HL-60 (cell line): Measurements from ENCODE around the gene WNT6.

Experiments used
- DNase-seq, 2 experiments: peaks; one replicate each; pipeline ENCODE4 v3.0.0-alpha.2; 2010 to 2020; ENCODE audit warnings: low read depth in 1 of 2, low spot score in 1 of 2
- H3K27ac ChIP-seq: fragments of 250-450 bp; sonication (Bioruptor Pico); replicated peaks from 2 replicates; pipeline ENCODE4 v1.5.1; 2020; ENCODE audit warnings: mild to moderate bottlenecking, moderate library complexity
- H3K27me3 ChIP-seq: fragments of 250-450 bp; sonication (Bioruptor Pico); 2 replicates; pipeline ENCODE4 v1.5.1; 2021; ENCODE audit warnings: mild to moderate bottlenecking, moderate library complexity; ENCODE audit not compliant: insufficient read depth, poor library complexity, severe bottlenecking
- H3K4me3 ChIP-seq: replicated peaks from 2 replicates; pipeline ENCODE4 v1.5.1; 2011; ENCODE audit warnings: mild to moderate bottlenecking, control low read depth, low read length; ENCODE audit not compliant: insufficient read depth
- GABPA ChIP-seq: IDR thresholded peaks from 2 replicates; pipeline ENCODE4 v1.6.1; 2012; ENCODE audit warnings: low read depth
- POLR2AphosphoS5 ChIP-seq: IDR thresholded peaks from 2 replicates; pipeline ENCODE4 v1.6.1; 2012; ENCODE audit warnings: low read depth
- SPI1 ChIP-seq: IDR thresholded peaks from 2 replicates; pipeline ENCODE4 v1.6.1; 2012; ENCODE audit warnings: low read depth, mild to moderate bottlenecking, borderline replicate concordance
- TF ChIP-seq, protein P1 (sequence below): IDR thresholded peaks from one replicate; pipeline ENCODE4 v1.5.1; 2011; ENCODE audit warnings: low read length, control low read depth, inconsistent platforms; ENCODE audit not compliant: insufficient read depth
- TF ChIP-seq, protein P2 (sequence below): IDR thresholded peaks from 2 replicates; pipeline ENCODE4 v1.6.1; 2012; ENCODE audit warnings: low read depth; ENCODE audit not compliant: insufficient replicate concordance

WNT6 gene

DNA sequence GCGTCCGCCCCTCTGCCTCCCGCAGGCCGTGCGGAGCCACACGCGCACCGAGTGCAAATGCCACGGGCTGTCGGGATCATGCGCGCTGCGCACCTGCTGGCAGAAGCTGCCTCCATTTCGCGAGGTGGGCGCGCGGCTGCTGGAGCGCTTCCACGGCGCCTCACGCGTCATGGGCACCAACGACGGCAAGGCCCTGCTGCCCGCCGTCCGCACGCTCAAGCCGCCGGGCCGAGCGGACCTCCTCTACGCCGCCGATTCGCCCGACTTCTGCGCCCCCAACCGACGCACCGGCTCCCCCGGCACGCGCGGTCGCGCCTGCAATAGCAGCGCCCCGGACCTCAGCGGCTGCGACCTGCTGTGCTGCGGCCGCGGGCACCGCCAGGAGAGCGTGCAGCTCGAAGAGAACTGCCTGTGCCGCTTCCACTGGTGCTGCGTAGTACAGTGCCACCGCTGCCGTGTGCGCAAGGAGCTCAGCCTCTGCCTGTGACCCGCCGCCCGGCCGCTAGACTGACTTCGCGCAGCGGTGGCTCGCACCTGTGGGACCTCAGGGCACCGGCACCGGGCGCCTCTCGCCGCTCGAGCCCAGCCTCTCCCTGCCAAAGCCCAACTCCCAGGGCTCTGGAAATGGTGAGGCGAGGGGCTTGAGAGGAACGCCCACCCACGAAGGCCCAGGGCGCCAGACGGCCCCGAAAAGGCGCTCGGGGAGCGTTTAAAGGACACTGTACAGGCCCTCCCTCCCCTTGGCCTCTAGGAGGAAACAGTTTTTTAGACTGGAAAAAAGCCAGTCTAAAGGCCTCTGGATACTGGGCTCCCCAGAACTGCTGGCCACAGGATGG lies 14.0 kb downstream of the WNT6 start:
- Histone ChIP-seq H3K4me3 (no peak overlapping the region), H3K27me3 (no peaks in the 10 kb centered on the region), H3K27ac (no peak overlapping the region)
- DNase-seq, result no peak
- TF ChIP-seq, protein P1, sequence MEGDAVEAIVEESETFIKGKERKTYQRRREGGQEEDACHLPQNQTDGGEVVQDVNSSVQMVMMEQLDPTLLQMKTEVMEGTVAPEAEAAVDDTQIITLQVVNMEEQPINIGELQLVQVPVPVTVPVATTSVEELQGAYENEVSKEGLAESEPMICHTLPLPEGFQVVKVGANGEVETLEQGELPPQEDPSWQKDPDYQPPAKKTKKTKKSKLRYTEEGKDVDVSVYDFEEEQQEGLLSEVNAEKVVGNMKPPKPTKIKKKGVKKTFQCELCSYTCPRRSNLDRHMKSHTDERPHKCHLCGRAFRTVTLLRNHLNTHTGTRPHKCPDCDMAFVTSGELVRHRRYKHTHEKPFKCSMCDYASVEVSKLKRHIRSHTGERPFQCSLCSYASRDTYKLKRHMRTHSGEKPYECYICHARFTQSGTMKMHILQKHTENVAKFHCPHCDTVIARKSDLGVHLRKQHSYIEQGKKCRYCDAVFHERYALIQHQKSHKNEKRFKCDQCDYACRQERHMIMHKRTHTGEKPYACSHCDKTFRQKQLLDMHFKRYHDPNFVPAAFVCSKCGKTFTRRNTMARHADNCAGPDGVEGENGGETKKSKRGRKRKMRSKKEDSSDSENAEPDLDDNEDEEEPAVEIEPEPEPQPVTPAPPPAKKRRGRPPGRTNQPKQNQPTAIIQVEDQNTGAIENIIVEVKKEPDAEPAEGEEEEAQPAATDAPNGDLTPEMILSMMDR, result no peak
- TF ChIP-seq SPI1, result no peak
- TF ChIP-seq GABPA, result no peak
- TF ChIP-seq, protein P2, sequence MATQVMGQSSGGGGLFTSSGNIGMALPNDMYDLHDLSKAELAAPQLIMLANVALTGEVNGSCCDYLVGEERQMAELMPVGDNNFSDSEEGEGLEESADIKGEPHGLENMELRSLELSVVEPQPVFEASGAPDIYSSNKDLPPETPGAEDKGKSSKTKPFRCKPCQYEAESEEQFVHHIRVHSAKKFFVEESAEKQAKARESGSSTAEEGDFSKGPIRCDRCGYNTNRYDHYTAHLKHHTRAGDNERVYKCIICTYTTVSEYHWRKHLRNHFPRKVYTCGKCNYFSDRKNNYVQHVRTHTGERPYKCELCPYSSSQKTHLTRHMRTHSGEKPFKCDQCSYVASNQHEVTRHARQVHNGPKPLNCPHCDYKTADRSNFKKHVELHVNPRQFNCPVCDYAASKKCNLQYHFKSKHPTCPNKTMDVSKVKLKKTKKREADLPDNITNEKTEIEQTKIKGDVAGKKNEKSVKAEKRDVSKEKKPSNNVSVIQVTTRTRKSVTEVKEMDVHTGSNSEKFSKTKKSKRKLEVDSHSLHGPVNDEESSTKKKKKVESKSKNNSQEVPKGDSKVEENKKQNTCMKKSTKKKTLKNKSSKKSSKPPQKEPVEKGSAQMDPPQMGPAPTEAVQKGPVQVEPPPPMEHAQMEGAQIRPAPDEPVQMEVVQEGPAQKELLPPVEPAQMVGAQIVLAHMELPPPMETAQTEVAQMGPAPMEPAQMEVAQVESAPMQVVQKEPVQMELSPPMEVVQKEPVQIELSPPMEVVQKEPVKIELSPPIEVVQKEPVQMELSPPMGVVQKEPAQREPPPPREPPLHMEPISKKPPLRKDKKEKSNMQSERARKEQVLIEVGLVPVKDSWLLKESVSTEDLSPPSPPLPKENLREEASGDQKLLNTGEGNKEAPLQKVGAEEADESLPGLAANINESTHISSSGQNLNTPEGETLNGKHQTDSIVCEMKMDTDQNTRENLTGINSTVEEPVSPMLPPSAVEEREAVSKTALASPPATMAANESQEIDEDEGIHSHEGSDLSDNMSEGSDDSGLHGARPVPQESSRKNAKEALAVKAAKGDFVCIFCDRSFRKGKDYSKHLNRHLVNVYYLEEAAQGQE, result no peak
- no peak for TF ChIP-seq POLR2AphosphoS5

DNA sequence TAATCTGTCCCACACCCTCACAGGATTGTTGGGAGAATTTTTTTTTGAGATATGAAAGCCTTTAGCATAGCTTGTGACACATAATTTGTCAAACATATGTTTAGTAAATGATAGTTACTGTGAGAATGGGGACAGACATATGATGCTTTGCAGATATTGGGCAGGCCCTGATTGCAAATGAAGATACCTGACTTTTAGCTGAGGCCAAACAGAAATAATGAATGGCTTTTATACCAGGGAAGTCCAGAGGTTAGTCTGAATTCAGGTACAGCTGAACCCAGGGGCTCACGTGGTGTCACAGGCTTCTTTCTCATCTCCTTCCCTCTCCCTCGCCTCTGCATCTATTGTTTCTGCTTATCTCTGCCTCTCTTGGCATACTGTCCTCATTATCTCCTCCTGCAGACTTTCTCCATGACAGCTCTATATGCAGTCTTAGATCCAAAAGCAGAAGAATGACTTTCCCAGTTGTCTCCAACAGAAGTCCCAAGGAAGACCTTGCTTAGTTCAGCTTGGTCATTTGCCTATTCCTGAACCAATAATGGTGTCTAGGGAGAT lies 16.2 kb downstream of the WNT6 start:
- H3K4me3 ChIP-seq, result no peak overlapping the region
- peaks cover 15% of the 10 kb centered on the region for H3K27me3 ChIP-seq
- H3K27ac ChIP-seq, result no peak overlapping the region
- DNase-seq, result no peak
- TF ChIP-seq POLR2AphosphoS5 (no peak), GABPA (no peak), SPI1 (no peak)
- TF ChIP-seq, protein P2, result no peak
- TF ChIP-seq, protein P1, result no peak

DNA sequence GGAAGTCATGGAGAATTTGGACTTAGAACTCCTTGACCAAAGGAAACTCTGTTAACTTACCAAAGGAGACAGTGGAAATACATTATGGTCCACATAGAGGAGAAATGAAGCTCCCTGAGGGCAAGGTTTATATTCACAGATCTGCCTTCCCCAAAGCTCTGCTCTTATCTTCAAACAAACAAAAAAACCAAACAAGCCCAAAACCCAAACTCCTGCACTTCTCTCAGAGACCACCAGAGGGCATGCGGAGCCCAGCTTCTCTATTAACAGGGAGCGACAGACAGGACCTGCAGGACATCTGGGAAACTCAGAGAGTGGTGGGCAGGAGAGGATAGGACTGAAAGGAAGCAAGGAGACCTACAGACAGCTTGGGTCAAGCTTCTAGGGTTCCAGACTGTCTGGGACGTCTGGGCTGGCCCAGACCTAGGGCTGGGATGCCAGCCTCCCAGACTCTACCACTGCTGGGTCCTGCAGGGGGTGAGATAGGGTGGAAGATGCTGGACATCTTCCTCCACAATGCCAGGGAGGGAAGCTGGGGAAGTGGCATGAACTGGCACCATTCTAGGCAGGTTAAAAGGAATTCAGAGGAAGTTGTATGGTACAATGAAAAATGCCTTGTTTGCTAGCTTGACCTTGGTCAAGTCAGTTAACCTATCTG lies 17.1 kb downstream of the WNT6 start:
- DNase-seq, result peak in 1 of 2 experiments; percentile 65
- no peak overlapping the region for H3K27ac ChIP-seq
- TF ChIP-seq, protein P2, result no peak
- no peak for TF ChIP-seq POLR2AphosphoS5
- no peak for TF ChIP-seq GABPA
- TF ChIP-seq, protein P1, result peak; percentile 85
- no peak for TF ChIP-seq SPI1
- H3K4me3 ChIP-seq, result no peak overlapping the region
- peaks cover 24% of the 10 kb centered on the region for H3K27me3 ChIP-seq
